ENCODE data around the gene CLRN2. TPM values are rescaled to one million over a fixed set of nuclear protein-coding genes. Genes with fewer than 3 reads are reported as not detected.

CLRN2 gene
- total and polyA plus RNA-seq, 4 donors = 0.19 TPM; not detected in 3

- Histone ChIP-seq H3K9me3 (ENCODE audit: control insufficient read depth in 4 of 4, low read length in 3 of 4) (no peaks in the 10 kb centered on the region), H3K27ac (ENCODE audit: low read depth in 1 of 2, low read length in 2 of 2) (no peak overlapping the region), H3K27me3 (ENCODE audit: control insufficient read depth in 4 of 4, insufficient read depth in 4 of 4, low read length in 3 of 4) (no peaks in the 10 kb centered on the region), H3K4me3 (ENCODE audit: low read depth in 1 of 3, low read length in 3 of 3) (no peak overlapping the region), H3K4me1 (ENCODE audit: control insufficient read depth in 4 of 4, insufficient read depth in 4 of 4, low read length in 3 of 4) (no peaks in the 10 kb centered on the region), H3K36me3 (ENCODE audit: control insufficient read depth in 4 of 4, insufficient read depth in 3 of 4, low read depth in 1 of 4, low read length in 3 of 4) (no peaks in the 10 kb centered on the region), H3K9ac (ENCODE audit: low read depth in 1 of 2, low read length in 2 of 2) (no peak overlapping the region)
- TF ChIP-seq ATF3 (IDR thresholded peaks at IDR 0.05) = no peak
- TF ChIP-seq RXRA (IDR thresholded peaks at IDR 0.05) = no peak
- no peak for TF ChIP-seq SP1 (IDR thresholded peaks at IDR 0.05)
- TF ChIP-seq MAX (IDR thresholded peaks at IDR 0.05) = no peak
- TF ChIP-seq HNF4G (IDR thresholded peaks at IDR 0.05) = no peak
- TF ChIP-seq REST (IDR thresholded peaks at IDR 0.05) = no peak
- no peak for TF ChIP-seq YY1 (IDR thresholded peaks at IDR 0.05)
- TF ChIP-seq GABPA (IDR thresholded peaks at IDR 0.05 in 1 of 2, conservative IDR thresholded peaks at IDR 0.05 in 1 of 2) = no peak
- no peak for TF ChIP-seq RAD21 (IDR thresholded peaks at IDR 0.05)
- TF ChIP-seq NR2F2 (IDR thresholded peaks at IDR 0.05) = no peak
- TF ChIP-seq FOXA2 (IDR thresholded peaks at IDR 0.05) = no peak
- TF ChIP-seq FOXA1 (IDR thresholded peaks at IDR 0.05) = no peak
- no peak for TF ChIP-seq ZBTB33 (IDR thresholded peaks at IDR 0.05)
- TF ChIP-seq EGR1 (IDR thresholded peaks at IDR 0.05; ENCODE audit: low read depth in 2 of 2) = no peak
- TF ChIP-seq JUND (IDR thresholded peaks at IDR 0.05) = no peak
- no peak for TF ChIP-seq TAF1 (conservative IDR thresholded peaks at IDR 0.05)
- no peak for TF ChIP-seq HNF4A (conservative IDR thresholded peaks at IDR 0.05)
- no peak for TF ChIP-seq CTCF (IDR thresholded peaks at IDR 0.05; ENCODE audit: low read depth, low read length, missing input control)
- no peak for DNase-seq (ENCODE audit: low spot score)
Measured at GRCh38 chr4:17475481-17475880, 39.5 kb upstream of the CLRN2 start.

Data from liver (tissue), 9 donors.